ENCODE data around the gene VEZT.

DNA sequence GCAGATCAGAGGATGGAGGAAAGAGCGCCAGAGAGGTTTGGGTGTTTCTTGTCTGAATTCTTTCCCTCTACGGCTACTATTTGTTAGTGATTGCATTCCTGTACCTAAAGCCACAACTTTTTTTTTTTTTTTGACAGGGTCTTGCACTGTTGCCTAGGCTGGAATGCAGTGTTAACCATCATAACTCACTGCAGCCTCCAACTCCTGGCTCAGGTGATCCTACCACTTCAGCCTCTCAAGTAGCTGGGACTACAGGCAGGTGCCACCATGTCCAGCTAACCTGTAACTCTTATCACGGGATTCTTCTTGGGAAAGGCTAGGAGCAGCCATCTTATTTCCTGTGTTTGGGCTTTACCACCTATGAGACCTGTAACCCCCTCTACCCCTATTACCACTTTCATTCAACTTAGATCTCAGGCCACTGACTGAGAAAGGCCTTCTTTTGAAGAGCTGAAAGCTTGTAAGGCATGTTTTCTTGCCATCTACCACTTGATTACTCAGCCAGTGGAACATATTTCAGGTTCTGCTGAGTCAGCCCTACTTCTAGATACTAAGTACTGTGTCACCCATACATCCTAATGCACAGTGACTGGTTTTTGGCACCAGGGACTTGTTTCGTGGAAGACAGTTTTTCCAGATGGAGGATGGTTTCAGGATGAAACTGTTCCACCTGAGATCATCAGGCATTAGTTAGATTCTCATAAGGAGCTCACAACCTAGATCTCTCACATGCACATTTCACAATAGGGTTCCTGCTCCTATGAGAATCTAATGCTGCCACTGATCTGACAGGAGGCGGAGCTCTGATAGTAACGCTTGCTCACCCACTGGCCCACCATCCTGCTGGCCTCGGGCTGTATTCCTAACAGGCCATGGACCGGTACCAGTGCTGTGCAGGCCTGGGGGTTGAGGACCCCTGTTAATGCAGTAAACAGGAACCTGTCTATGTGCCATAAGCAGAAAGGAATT is 6.9 kb downstream of the VEZT start:
- TF ChIP-seq, protein P1, sequence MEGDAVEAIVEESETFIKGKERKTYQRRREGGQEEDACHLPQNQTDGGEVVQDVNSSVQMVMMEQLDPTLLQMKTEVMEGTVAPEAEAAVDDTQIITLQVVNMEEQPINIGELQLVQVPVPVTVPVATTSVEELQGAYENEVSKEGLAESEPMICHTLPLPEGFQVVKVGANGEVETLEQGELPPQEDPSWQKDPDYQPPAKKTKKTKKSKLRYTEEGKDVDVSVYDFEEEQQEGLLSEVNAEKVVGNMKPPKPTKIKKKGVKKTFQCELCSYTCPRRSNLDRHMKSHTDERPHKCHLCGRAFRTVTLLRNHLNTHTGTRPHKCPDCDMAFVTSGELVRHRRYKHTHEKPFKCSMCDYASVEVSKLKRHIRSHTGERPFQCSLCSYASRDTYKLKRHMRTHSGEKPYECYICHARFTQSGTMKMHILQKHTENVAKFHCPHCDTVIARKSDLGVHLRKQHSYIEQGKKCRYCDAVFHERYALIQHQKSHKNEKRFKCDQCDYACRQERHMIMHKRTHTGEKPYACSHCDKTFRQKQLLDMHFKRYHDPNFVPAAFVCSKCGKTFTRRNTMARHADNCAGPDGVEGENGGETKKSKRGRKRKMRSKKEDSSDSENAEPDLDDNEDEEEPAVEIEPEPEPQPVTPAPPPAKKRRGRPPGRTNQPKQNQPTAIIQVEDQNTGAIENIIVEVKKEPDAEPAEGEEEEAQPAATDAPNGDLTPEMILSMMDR (conservative IDR thresholded peaks at IDR 0.05 in 1 of 2, IDR thresholded peaks at IDR 0.05 in 1 of 2; ENCODE audit: extremely low read depth in 1 of 2, insufficient read depth in 1 of 2, low read depth in 1 of 2, low read length in 2 of 2) = no peak
- no peak for TF ChIP-seq EZH2 (IDR thresholded peaks at IDR 0.05; ENCODE audit: borderline replicate concordance, low read length)
